Breast epithelium (tissue), 4 donors: ENCODE data around the gene MAPT. TPM values are rescaled to one million over a fixed set of nuclear protein-coding genes. Genes with fewer than 3 reads are reported as not detected.

Experiments used
- DNase-seq, 2 donors: peaks; one replicate each; pipeline ENCODE4 v3.0.0-alpha.2; 2019; ENCODE audit warnings: low spot score in 2 of 2
- H3K27ac ChIP-seq, 2 donors: fragments of 200-600 bp; sonication (generic) in 1 of 2; one replicate each; pipeline ENCODE4 v1.5.1; 2016 to 2019; ENCODE audit warnings: mild to moderate bottlenecking in 1 of 2
- H3K27me3 ChIP-seq, 2 donors: fragments of 200-600 bp; sonication (generic) in 1 of 2; one replicate each; pipeline versions ENCODE4 v1.5.1 to v1.6.0; 2017 to 2019; ENCODE audit warnings: control low read depth in 1 of 2, mild to moderate bottlenecking in 1 of 2
- H3K36me3 ChIP-seq: fragments of 200-600 bp; one replicate; pipeline ENCODE4 v1.5.1; 2019
- H3K4me1 ChIP-seq, 2 donors: fragments of 200-600 bp; sonication (generic); one replicate each; pipeline ENCODE4 v1.5.1; 2016 to 2019; ENCODE audit warnings: control low read depth in 1 of 2
- H3K4me3 ChIP-seq, 3 donors: fragments of 200-600 bp; sonication (generic); 1 replicate in 2 of 3; 2 replicates in 1 of 3; pipeline ENCODE4 v1.5.1; 2016 to 2019; ENCODE audit warnings: mild to moderate bottlenecking in 3 of 3, moderate library complexity in 2 of 3
- H3K9me3 ChIP-seq, 2 donors: fragments of 200-600 bp; sonication (generic) in 1 of 2; one replicate each; pipeline ENCODE4 v1.5.1; 2016 to 2019; ENCODE audit warnings: control low read depth in 1 of 2
- CTCF ChIP-seq, 3 donors: fragments of 450-650 bp; IDR thresholded peaks; one replicate each; pipeline ENCODE4 v1.5.1; 2016 to 2017; ENCODE audit warnings: antibody characterized with exemption in 3 of 3, mild to moderate bottlenecking in 3 of 3, moderate library complexity in 3 of 3
- POLR2A ChIP-seq: fragments of 450-650 bp; IDR thresholded peaks from one replicate; pipeline ENCODE4 v1.6.1; 2016; ENCODE audit warnings: antibody characterized with exemption, mild to moderate bottlenecking, moderate library complexity
- POLR2AphosphoS5 ChIP-seq, 3 donors: sonication (generic); formaldehyde crosslinking; IDR thresholded peaks; one replicate each; pipeline ENCODE4 v1.6.1; 2017; ENCODE audit warnings: antibody characterized with exemption in 3 of 3
- intact Hi-C: fragments of 100-400 bp; cut with DNase I; formaldehyde crosslinking; loops from one replicate; pipeline ENCODE4 v1.15.1; 2023; ENCODE audit warnings: low total_unique reads
- total RNA-seq, 3 donors: library from RNA; depleted of rRNA; stranded (reverse); fragments of >200 nt; gene quantifications; one replicate each; pipeline ENCODE4 v1.1.0, GENCODE V29; 2016

Gene MAPT
- total RNA-seq, 3 donors from 2014 or later, result 9.9 to 15.1 (median 12.4) TPM

DNA sequence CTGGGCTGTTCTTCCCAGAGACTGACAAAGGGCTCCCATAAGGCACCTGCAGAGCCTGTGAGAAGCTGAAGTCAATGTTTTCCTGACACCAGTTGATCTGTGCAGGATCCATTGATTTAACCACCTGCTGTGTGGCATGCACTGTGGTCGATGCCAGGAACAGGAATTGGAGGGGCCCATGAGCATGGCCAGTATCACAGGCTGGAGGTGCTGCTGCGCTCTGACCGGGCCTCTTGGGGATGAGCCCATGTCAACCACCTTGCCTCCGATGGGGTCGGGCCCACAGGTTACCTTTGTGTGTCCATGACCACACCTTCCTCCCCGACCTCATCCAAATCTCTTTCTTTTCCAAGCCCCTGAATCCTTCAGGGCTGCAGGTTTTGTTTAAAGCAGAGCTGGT lies 86.5 kb downstream of the MAPT start:
- intact Hi-C loops, result no loop called here
- Histone ChIP-seq H3K36me3 (no peaks in the 10 kb centered on the region), H3K27me3 (no peaks in the 10 kb centered on the region), H3K27ac (no peak overlapping the region), H3K4me3 (no peak overlapping the region), H3K9me3 (no peaks in the 10 kb centered on the region), H3K4me1 (no peaks in the 10 kb centered on the region)
- no peak for TF ChIP-seq POLR2A
- TF ChIP-seq CTCF (IDR thresholded peaks at IDR 0.05), result no peak
- no peak for TF ChIP-seq POLR2AphosphoS5 (IDR thresholded peaks at IDR 0.05)
- DNase-seq, result no peak

- no peaks in the 10 kb centered on the region for H3K36me3 ChIP-seq
- H3K27me3 ChIP-seq, result no peaks in the 10 kb centered on the region
- intact Hi-C loops, result no loop called here
- H3K4me3 ChIP-seq, result no peak overlapping the region
- no peak overlapping the region for H3K27ac ChIP-seq
- H3K4me1 ChIP-seq, result no peaks in the 10 kb centered on the region
- no peaks in the 10 kb centered on the region for H3K9me3 ChIP-seq
- DNase-seq, result no peak
- TF ChIP-seq POLR2A, result no peak
- TF ChIP-seq POLR2AphosphoS5 (IDR thresholded peaks at IDR 0.05), result no peak
- no peak for TF ChIP-seq CTCF (IDR thresholded peaks at IDR 0.05)
Observed at GRCh38 chr17:45981306-45981705, 87.0 kb downstream of the MAPT start.

- no peak overlapping the region for H3K27ac ChIP-seq
- H3K4me1 ChIP-seq, result no peaks in the 10 kb centered on the region
- intact Hi-C loops, result no loop called here
- no peaks in the 10 kb centered on the region for H3K9me3 ChIP-seq
- no peaks in the 10 kb centered on the region for H3K27me3 ChIP-seq
- H3K36me3 ChIP-seq, result no peaks in the 10 kb centered on the region
- DNase-seq, result no peak
- no peak overlapping the region for H3K4me3 ChIP-seq
- no peak for TF ChIP-seq POLR2A
- TF ChIP-seq POLR2AphosphoS5 (IDR thresholded peaks at IDR 0.05), result no peak
- TF ChIP-seq CTCF (IDR thresholded peaks at IDR 0.05), result no peak
Observed at GRCh38 chr17:45982791-45983613, 88.6 kb downstream of the MAPT start.

DNA sequence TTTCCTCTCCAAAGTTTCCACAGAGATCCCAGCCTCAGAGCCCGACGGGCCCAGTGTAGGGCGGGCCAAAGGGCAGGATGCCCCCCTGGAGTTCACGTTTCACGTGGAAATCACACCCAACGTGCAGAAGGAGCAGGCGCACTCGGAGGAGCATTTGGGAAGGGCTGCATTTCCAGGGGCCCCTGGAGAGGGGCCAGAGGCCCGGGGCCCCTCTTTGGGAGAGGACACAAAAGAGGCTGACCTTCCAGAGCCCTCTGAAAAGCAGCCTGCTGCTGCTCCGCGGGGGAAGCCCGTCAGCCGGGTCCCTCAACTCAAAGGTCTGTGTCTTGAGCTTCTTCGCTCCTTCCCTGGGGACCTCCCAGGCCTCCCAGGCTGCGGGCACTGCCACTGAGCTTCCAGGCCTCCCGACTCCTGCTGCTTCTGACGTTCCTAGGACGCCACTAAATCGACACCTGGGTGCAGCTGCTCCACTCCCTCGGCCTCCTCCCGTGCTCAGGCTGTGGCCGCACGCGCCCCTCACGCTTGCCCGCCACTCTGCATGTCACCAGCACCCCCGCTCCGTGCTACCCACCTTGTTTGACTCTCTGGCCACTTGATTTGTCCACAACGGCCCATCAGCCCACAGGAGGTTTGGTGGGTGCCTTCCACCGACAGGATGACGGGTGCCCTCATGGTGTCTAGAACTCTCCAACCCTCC lies 89.4 kb downstream of the MAPT start:
- no peak overlapping the region for H3K4me3 ChIP-seq
- H3K27ac ChIP-seq, result no peak overlapping the region
- no peaks in the 10 kb centered on the region for H3K4me1 ChIP-seq
- H3K27me3 ChIP-seq, result no peaks in the 10 kb centered on the region
- DNase-seq, result no peak
- intact Hi-C loops, result no loop called here
- H3K9me3 ChIP-seq, result no peaks in the 10 kb centered on the region
- no peaks in the 10 kb centered on the region for H3K36me3 ChIP-seq
- TF ChIP-seq POLR2AphosphoS5 (IDR thresholded peaks at IDR 0.05) (no peak), POLR2A (no peak), CTCF (IDR thresholded peaks at IDR 0.05) (no peak)

- Histone ChIP-seq H3K4me3 (no peak overlapping the region), H3K36me3 (no peaks in the 10 kb centered on the region), H3K27ac (no peak overlapping the region), H3K9me3 (no peaks in the 10 kb centered on the region), H3K27me3 (no peaks in the 10 kb centered on the region), H3K4me1 (no peaks in the 10 kb centered on the region)
- no peak for DNase-seq
- intact Hi-C loops, result no loop called here
- TF ChIP-seq CTCF (IDR thresholded peaks at IDR 0.05) (no peak), POLR2A (no peak), POLR2AphosphoS5 (IDR thresholded peaks at IDR 0.05) (no peak)
Observed at GRCh38 chr17:45984368-45984767, 90.0 kb downstream of the MAPT start.
